22Rv1 (cell line): ENCODE measurements around the gene ANKLE2.

Experiments used
- CTCF ChIP-seq: fragments of 450-650 bp; IDR thresholded peaks from 2 replicates; pipeline ENCODE4 v1.5.1; 2017; ENCODE audit warnings: mild to moderate bottlenecking
- ZFX ChIP-seq: fragments of 450-650 bp; IDR thresholded peaks from 2 replicates; pipeline ENCODE4 v1.6.1; 2017; ENCODE audit warnings: antibody characterized with exemption, borderline replicate concordance

GRCh38 chr12:132775502-132776229 is 14.0 kb upstream of the ANKLE2 start:
- TF ChIP-seq CTCF (no peak), ZFX (no peak)
